GM18858 (cell line): ENCODE measurements around the gene SPOCK1.

ENCODE experiments used
- ATAC-seq: cut with Tn5 transposase; IDR thresholded peaks from one replicate; pipeline ENCODE4 v1.9.1; 2021; ENCODE audit not compliant: unreplicated experiment

Gene SPOCK1

GRCh38 chr5:137036640-137037039, 462.5 kb downstream of the SPOCK1 start:
- ATAC-seq: no peak

GRCh38 chr5:137035480-137035878, 463.6 kb downstream of the SPOCK1 start:
- no peak for ATAC-seq

DNA sequence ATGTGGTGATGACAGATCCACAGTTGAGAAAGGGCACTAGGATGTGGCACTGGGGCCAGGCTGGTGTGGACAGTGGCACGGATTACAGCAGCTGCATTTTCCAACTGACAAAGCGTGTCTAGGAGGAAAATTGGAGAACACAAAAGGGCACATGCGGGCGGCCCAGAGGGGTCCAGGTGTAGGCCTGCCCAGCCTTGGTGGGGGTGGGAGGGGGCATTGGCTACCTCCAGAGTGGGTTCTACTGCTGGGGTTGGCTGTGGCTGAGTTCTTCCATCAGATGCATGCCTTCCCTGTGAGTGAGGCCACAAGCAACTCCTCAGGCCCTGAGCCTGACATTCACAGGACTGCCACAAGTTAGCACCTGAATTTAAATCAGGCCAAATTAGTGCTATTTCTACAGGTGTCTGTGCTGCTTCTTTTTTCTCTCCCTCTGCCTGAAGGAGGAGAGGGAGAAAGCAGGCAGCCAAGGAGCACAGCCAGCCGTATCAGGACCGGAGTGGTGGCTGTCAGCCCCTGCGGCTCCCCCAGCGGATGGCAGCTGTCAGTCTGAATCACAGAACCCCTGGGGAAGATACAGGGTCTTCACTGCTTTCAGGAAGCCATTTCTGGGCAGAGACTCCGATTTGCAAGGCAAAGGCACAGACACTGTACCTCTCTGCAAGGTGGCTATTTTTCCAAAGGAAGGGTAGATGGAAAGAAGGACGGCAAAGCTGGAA, 464.2 kb downstream of the SPOCK1 start:
- ATAC-seq: no peak

DNA sequence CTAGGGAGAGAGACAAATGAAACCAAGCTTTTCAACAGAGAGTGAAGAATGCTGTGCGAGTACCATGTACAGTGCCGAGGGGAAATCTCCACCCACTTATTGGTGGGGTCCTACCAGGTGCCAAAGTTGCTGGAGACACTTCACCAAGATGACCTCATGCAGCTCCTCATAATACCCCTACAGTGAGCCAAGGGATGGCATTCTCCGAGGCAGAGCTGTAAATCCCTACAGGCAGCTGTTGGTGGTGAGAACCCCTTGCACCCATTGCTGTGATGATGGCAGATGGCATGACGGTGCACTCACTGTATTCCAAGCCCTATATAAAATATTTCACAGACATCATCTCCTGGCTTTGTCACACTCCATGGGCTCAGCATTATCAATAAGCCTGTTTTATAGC, 464.9 kb downstream of the SPOCK1 start:
- no peak for ATAC-seq

- no peak for ATAC-seq
Observed at GRCh38 chr5:137032929-137033328, 466.2 kb downstream of the SPOCK1 start.

DNA sequence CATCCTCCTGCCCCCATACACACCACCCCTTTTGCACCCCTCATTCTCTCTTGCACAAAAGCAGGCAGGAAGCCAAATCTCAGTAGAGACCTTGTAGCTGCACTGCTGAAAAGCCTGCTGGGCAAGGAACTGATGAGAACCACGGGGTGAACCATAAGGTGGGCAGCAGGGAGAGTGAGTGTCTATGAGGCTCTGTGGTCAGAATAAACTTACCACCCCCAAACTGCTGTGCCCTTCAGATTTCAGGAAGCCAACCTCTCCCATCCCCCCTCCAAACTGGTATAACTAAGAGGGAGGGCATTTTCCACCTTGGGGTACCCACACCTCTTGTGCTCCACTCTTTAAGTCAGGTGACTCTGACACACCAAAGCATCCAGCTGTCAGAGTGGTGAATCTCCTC, 471.4 kb downstream of the SPOCK1 start:
- ATAC-seq: no peak

- no peak for ATAC-seq
Observed at GRCh38 chr5:137026296-137026695, 472.8 kb downstream of the SPOCK1 start.

DNA sequence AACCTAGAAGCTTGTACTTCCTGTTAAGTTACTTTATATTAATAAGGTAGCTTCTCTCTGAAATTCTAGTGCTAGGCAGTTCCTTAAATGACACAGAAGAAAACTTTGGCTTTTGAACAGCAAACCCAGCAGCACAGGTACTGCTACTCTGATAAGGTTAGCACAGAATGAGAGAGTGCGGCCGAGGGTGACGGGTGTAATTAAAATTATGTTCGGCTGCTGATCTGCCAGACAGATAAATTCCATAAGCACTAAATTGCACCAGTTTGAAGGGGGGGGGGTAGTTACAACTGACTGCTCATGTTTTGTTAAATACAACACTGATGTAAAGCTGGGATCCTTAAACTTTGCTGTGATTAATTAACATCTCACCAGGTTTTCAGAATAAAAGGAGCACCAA, 475.1 kb downstream of the SPOCK1 start:
- ATAC-seq: no peak

- no peak for ATAC-seq
Observed at GRCh38 chr5:137023371-137023770, 475.8 kb downstream of the SPOCK1 start.

DNA sequence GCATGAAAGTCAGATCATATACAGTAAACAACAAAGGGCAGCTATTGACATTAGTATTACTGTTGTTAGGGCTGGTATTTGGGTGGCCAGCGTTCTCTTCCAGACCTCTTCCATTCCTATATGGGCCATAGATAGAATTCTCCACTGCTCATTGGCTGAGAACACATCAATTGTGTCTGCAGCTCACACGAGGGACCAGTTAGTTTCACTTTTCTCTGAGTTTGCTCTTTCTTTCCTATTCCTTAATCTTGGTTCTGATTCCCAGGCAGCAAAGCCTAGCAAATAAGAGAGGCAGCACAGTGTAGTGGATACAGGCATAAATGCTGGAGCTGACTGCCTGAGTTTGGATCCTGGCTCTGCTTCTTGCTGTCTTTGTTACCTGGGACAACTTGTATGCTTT, 476.4 kb downstream of the SPOCK1 start:
- no peak for ATAC-seq

DNA sequence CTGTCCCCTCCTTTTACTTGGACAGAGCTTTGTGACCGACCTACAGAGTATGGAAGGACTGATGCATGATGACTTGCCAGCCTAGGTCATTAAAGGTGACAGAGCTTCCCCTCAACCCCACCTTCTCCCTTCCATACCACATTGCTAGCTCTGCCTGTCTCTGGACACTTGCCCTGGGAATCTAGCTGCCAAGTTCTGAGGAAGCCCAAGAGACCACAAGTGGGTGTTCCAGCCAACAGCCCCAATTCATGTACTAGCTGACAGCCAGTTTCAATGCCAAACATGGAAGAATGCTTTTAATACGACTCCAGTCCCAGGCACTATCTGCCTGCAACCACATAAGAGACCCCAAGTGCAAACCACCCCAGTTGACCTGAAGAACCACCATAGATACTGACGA, 477.1 kb downstream of the SPOCK1 start:
- no peak for ATAC-seq

GRCh38 chr5:137019229-137019628, 479.9 kb downstream of the SPOCK1 start:
- no peak for ATAC-seq

DNA sequence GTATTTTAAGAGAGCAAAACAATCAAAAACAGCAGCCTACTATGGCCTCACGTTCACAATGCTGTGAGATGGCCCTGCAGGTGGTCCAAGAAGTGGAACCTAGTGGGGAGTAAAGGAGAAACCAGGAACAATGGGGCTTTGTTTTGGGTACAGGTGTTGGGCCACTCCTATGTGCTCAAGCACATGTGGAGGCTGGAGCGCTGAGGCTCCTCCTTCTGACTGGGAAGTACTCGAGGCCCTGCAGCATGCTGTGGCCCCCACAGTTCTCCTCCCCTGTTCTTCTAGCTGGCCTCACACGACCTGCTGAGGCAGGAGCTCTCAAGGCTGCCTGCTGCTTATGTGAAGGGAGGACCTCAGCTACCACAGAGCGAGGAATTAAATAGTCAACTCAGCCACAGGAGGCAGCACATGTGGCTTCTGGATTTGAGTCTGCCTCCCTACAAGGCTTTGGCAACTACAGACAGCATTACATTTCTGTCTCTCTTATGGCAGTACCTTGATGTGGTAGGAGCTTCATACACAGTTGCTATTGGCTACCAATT, 482.3 kb downstream of the SPOCK1 start:
- ATAC-seq: no peak

DNA sequence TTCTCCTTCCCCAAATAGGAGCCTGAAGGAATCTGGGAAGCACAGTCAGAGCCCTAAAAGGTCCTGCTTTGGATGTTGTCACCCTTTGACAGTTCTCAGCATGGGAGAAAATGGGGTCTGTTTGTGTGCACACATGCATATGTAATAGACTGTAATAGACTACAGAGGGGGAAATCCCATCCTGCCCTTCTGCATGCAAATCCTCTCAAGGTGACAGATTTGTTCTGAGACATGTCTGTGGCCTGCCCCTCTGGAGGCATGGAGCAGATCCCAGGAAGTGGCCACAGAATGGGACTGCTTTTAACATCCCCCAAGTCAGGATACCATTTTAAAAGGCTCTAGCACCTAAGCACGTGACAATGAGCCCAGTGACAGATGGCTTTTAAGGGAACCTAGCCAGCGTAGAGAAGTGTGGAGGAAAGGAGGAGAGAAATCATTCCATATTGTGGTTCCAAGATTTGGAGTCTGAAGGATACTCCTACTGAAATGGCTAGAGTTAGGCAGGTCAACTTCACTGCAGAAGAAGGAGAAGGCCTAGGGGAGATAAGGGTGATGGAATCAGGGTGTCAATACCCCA, 483.5 kb downstream of the SPOCK1 start:
- ATAC-seq: no peak

DNA sequence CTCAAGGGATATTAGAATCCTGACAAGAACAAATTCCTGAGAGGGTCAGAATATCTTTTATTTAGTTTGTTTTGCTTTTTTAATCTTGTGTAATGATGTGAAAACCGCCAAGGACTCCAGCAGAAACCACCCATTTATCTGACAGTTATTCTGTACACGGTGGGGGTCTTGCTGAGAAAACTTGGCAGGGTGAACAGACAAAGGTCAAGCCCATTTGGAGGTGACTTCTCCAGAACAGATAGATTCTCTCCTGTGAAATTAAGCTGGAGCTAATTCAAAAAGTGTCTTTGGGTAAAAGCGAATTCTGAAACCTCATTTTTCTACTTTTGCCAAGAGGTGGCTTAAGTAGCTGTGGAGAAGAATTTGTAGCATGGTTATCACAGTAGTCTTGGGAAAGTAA, 484.4 kb downstream of the SPOCK1 start:
- ATAC-seq: no peak

- no peak for ATAC-seq
Observed at GRCh38 chr5:137010226-137010625, 488.9 kb downstream of the SPOCK1 start.

- ATAC-seq: no peak
Observed at GRCh38 chr5:137004279-137004678, 494.8 kb downstream of the SPOCK1 start.

GRCh38 chr5:137001026-137001569, 498.0 kb downstream of the SPOCK1 start:
- ATAC-seq: no peak

DNA sequence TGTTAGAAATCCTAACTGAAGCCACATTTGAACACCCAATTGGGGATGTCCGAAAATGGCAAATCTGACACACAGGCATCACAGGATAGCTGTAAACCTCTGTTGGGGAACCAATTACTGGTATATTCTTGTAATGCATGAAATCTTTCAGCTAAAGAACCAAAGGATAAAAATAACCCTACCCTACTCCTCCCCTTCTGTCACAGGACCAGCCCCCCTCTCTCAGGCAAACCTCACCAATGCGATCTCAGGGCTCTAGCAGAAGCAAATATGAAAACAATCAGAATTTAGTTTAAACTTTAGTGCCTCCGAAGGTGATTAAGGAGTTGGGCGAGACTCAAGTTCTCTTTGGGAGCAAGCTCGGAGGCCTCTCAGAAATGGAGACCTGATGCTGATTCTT, 499.3 kb downstream of the SPOCK1 start:
- ATAC-seq: no peak

GRCh38 chr5:136998854-136999357, 500.2 kb downstream of the SPOCK1 start:
- ATAC-seq: no peak

DNA sequence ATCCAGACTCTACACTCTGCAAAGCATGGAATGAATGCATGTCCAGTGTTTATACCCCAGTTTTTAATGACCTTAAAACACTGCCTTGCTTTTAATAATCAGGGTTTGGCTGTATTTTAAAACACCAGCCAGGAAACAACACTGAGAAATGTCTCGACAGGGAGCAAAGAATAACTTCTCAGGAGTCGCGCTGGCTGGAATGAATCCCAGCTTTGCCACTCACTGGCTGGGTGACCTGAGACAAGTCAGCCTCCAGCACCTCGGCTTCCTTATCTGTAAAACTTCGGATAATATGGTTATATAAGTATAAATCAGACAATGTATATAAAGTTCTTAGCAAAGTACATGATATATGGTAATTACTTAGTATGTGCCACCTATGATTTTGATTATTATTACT, 505.0 kb downstream of the SPOCK1 start:
- no peak for ATAC-seq

- no peak for ATAC-seq
Observed at GRCh38 chr5:136992796-136993489, 506.2 kb downstream of the SPOCK1 start.
